ENCODE measurements around the gene TNPO3. TPM values are rescaled to one million over a fixed set of nuclear protein-coding genes. Genes with fewer than 3 reads are reported as not detected.
A peak's percentile ranks its signal among the peaks of the same experiment; 100 is the strongest.

Gene TNPO3
- total and polyA plus RNA-seq, 4 donors: 12.3 to 45.9 (median 25.9) TPM

GRCh38 chr7:128938544-128939074 is 116.3 kb downstream of the TNPO3 start:
- H3K27me3 ChIP-seq (ENCODE audit: control insufficient read depth in 3 of 3, insufficient read depth in 3 of 3, low read length in 2 of 3): peaks cover 0 to 37% (median 14%) of the 10 kb centered on the region in 3 donors
- no peak for TF ChIP-seq CTCF (IDR thresholded peaks at IDR 0.05; ENCODE audit: control extremely low read depth, extremely low read depth)
- no peaks in the 10 kb centered on the region for H3K36me3 ChIP-seq (ENCODE audit: control insufficient read depth in 4 of 4, insufficient read depth in 4 of 4, low read length in 4 of 4)
- H3K9ac ChIP-seq (ENCODE audit: insufficient read depth in 1 of 2, low read length in 2 of 2): no peak overlapping the region
- DNase-seq (no peak), ATAC-seq (ENCODE audit: insufficient read depth, low FRiP score) (peak; percentile 3)
- no peaks in the 10 kb centered on the region for H3K9me3 ChIP-seq (ENCODE audit: control insufficient read depth in 4 of 4, insufficient read depth in 3 of 4, low read length in 3 of 4)
- peak overlapping the region in 1 of 2 donors; percentile 65 for H3K27ac ChIP-seq (ENCODE audit: low read depth in 1 of 2, low read length in 1 of 2)
- H3K4me3 ChIP-seq: peak overlapping the region; percentile 34
- H3K4me1 ChIP-seq (ENCODE audit: control insufficient read depth in 5 of 5, insufficient read depth in 5 of 5, low read length in 5 of 5): peaks cover 0 to 12% (median 0%) of the 10 kb centered on the region in 5 donors
- WGBS, 2 donors: 1% methylated on average over 25 to 30 of the region's 30 CpGs

GRCh38 chr7:128937647-128938543 is 117.0 kb downstream of the TNPO3 start, which contains the start of gene IRF5:
Gene IRF5, plus strand, starts transcription at chr7:128937927. Its CDS starts 4,155 bp downstream, at chr7:128942082.
- Histone ChIP-seq H3K27ac (ENCODE audit: low read depth in 1 of 2, low read length in 1 of 2) (peak within 1 kb of the TSS in 1 of 2 donors; percentile 65), H3K9ac (ENCODE audit: insufficient read depth in 1 of 2, low read length in 2 of 2) (no peak within 1 kb of the TSS), H3K27me3 (ENCODE audit: control insufficient read depth in 3 of 3, insufficient read depth in 3 of 3, low read length in 2 of 3) (peaks cover 0 to 37% (median 14%) of the 10 kb centered on the region in 3 donors)

GRCh38 chr7:128937271-128937646 is 117.7 kb downstream of the TNPO3 start:
- Histone ChIP-seq H3K4me3 (no peak overlapping the region), H3K4me1 (ENCODE audit: control insufficient read depth in 5 of 5, insufficient read depth in 5 of 5, low read length in 5 of 5) (peaks cover 0 to 12% (median 0%) of the 10 kb centered on the region in 5 donors), H3K27me3 (ENCODE audit: control insufficient read depth in 3 of 3, insufficient read depth in 3 of 3, low read length in 2 of 3) (peaks cover 0 to 37% (median 14%) of the 10 kb centered on the region in 3 donors), H3K36me3 (ENCODE audit: control insufficient read depth in 4 of 4, insufficient read depth in 4 of 4, low read length in 4 of 4) (no peaks in the 10 kb centered on the region), H3K9ac (ENCODE audit: insufficient read depth in 1 of 2, low read length in 2 of 2) (no peak overlapping the region), H3K27ac (ENCODE audit: low read depth in 1 of 2, low read length in 1 of 2) (peak overlapping the region in 1 of 2 donors; percentile 46), H3K9me3 (ENCODE audit: control insufficient read depth in 4 of 4, insufficient read depth in 3 of 4, low read length in 3 of 4) (peaks cover 0 to 1% (median 0%) of the 10 kb centered on the region in 4 donors)
- no peak for TF ChIP-seq CTCF (IDR thresholded peaks at IDR 0.05; ENCODE audit: control extremely low read depth, extremely low read depth)
- DNase-seq: no peak
- ATAC-seq (ENCODE audit: insufficient read depth, low FRiP score): no peak
- WGBS, 2 donors: 60 to 61% methylated on average over 17 of the region's 17 CpGs

More at GRCh38 chr7:128937647-128938543, 117.0 kb downstream of the TNPO3 start, which contains the start of gene IRF5:
- Histone ChIP-seq H3K36me3 (ENCODE audit: control insufficient read depth in 4 of 4, insufficient read depth in 4 of 4, low read length in 4 of 4) (no peaks in the 10 kb centered on the region), H3K4me3 (peak within 1 kb of the TSS; percentile 34), H3K4me1 (ENCODE audit: control insufficient read depth in 5 of 5, insufficient read depth in 5 of 5, low read length in 5 of 5) (peaks cover 0 to 12% (median 0%) of the 10 kb centered on the region in 5 donors), H3K9me3 (ENCODE audit: control insufficient read depth in 4 of 4, insufficient read depth in 3 of 4, low read length in 3 of 4) (peaks cover 0 to 1% (median 0%) of the 10 kb centered on the region in 4 donors)
- 1 to 2% methylated on average over 42 to 83 of the region's 83 CpGs for WGBS, 2 donors
- DNase-seq: no peak
- ATAC-seq (ENCODE audit: insufficient read depth, low FRiP score): peak; percentile 64
- no peak for TF ChIP-seq CTCF (IDR thresholded peaks at IDR 0.05; ENCODE audit: control extremely low read depth, extremely low read depth)
